Endothelial cell of umbilical vein (primary cell): ENCODE data around the gene TRMT61B. TPM values are rescaled to one million over a fixed set of nuclear protein-coding genes. Genes with fewer than 3 reads are reported as not detected.
A peak's percentile ranks its signal among the peaks of the same experiment; 100 is the strongest.

ENCODE experiments used
- BruUV-seq: library from RNA; stranded (reverse); fragments of 400-500 nt; replicated peaks from 2 replicates; lab custom pipeline; 2021; lab: Mats Ljungman, UMichigan
- CTCF ChIA-PET: fragments of 300-600, 350-600 bp; sonication (Branson Sonifier 250); formaldehyde crosslinking; loops from one replicate; lab custom pipeline; 2021; ENCODE audit warnings: antibody characterized with exemption, inconsistent platforms; lab: Charles Lee
- POLR2A ChIA-PET: fragments of 300-600, 350-600 bp; sonication (Branson Sonifier 250); formaldehyde crosslinking; loops from one replicate; lab custom pipeline; 2021; ENCODE audit warnings: antibody characterized with exemption, inconsistent platforms; lab: Charles Lee
- DNase-seq: peaks from one replicate; pipeline ENCODE4 v3.0.0-alpha.2; 2011; ENCODE audit warnings: low read depth, low spot score
- FAIRE-seq: peaks from 2 replicates; lab custom pipeline; 2011; peaks lifted over from hg19 to GRCh38; lab: Jason Lieb, UNC
- H2AFZ ChIP-seq: 2 replicates; pipeline ENCODE4 v1.6.0; 2012; ENCODE audit warnings: low read depth, low read length, control low read depth, inconsistent platforms
- H3K27ac ChIP-seq: 2 replicates; pipeline ENCODE4 v1.5.1; 2011; ENCODE audit warnings: low read depth, mild to moderate bottlenecking, control low read depth, low read length, moderate library complexity; ENCODE audit not compliant: insufficient read depth
- H3K27me3 ChIP-seq, 2 experiments: 2 replicates each; pipeline versions ENCODE4 v1.6.0 to v1.6.1; 2011; ENCODE audit warnings: low read length in 2 of 2, mixed read lengths in 1 of 2; ENCODE audit not compliant: control insufficient read depth in 2 of 2, insufficient read depth in 2 of 2
- H3K36me3 ChIP-seq, 2 experiments: 2 replicates in 1 of 2; 3 replicates in 1 of 2; pipeline ENCODE4 v1.5.1; 2011; ENCODE audit warnings: low read length in 2 of 2, mild to moderate bottlenecking in 1 of 2, moderate library complexity in 1 of 2; ENCODE audit not compliant: control insufficient read depth in 2 of 2, insufficient read depth in 2 of 2; ENCODE audit errors: extremely low read depth in 1 of 2
- H3K4me1 ChIP-seq: 3 replicates; pipeline ENCODE4 v1.5.1; 2011; ENCODE audit warnings: mild to moderate bottlenecking, low read length; ENCODE audit not compliant: control insufficient read depth, insufficient read depth; ENCODE audit errors: extremely low read depth
- H3K4me2 ChIP-seq: 2 replicates; pipeline ENCODE4 v1.6.1; 2011; ENCODE audit warnings: low read length, control low read depth, mixed read lengths; ENCODE audit not compliant: insufficient read depth
- H3K4me3 ChIP-seq, 3 experiments: fragments of 200-600 bp in 1 of 3; sonication (generic), shearing (Covaris generic) in 1 of 3; replicated peaks in 1 of 3; 2 replicates each; pipeline ENCODE4 v1.5.1; 2011 to 2016; ENCODE audit warnings: control low read depth in 3 of 3, low read length in 3 of 3, mild to moderate bottlenecking in 2 of 3, inconsistent platforms in 1 of 3, low read depth in 1 of 3, moderate library complexity in 1 of 3; ENCODE audit not compliant: insufficient read depth in 1 of 3
- H3K79me2 ChIP-seq: 2 replicates; pipeline ENCODE4 v1.6.0; 2012; ENCODE audit warnings: low read length, inconsistent platforms; ENCODE audit not compliant: control insufficient read depth, insufficient read depth
- H3K9ac ChIP-seq: replicated peaks from 2 replicates; pipeline ENCODE3; 2011; ENCODE audit warnings: low read length, control low read depth; ENCODE audit not compliant: insufficient read depth; ENCODE audit errors: extremely low read depth
- H3K9me1 ChIP-seq: replicated peaks from 3 replicates; pipeline ENCODE4 v1.6.0; 2011; ENCODE audit warnings: mild to moderate bottlenecking, low read length; ENCODE audit not compliant: control insufficient read depth, insufficient read depth; ENCODE audit errors: extremely low read depth
- H3K9me3 ChIP-seq: replicated peaks from 2 replicates; pipeline ENCODE4 v1.5.1; 2012; ENCODE audit warnings: low read length, inconsistent platforms; ENCODE audit not compliant: control insufficient read depth, insufficient read depth
- H4K20me1 ChIP-seq: replicated peaks from 2 replicates; pipeline ENCODE3; 2011; ENCODE audit warnings: mild to moderate bottlenecking, low read length; ENCODE audit not compliant: control insufficient read depth, insufficient read depth; ENCODE audit errors: extremely low read depth
- EZH2 ChIP-seq: IDR thresholded peaks from 2 replicates; pipeline ENCODE4 v1.6.1; 2012; ENCODE audit warnings: borderline replicate concordance, low read depth, mild to moderate bottlenecking, moderate library complexity, low read length, inconsistent platforms; ENCODE audit not compliant: severe bottlenecking
- FOS ChIP-seq: IDR thresholded peaks from 2 replicates; pipeline ENCODE4 v1.6.1; 2011; ENCODE audit warnings: mild to moderate bottlenecking, low read length, moderate library complexity, borderline replicate concordance; ENCODE audit not compliant: insufficient read depth
- GATA2 ChIP-seq: IDR thresholded peaks from 2 replicates; pipeline ENCODE4 v1.7.0; 2011; ENCODE audit warnings: low read depth, mild to moderate bottlenecking, moderate library complexity, mixed read lengths, low read length; ENCODE audit not compliant: insufficient read length, insufficient read depth
- JUN ChIP-seq: IDR thresholded peaks from 2 replicates; pipeline ENCODE4 v1.6.1; 2011; ENCODE audit warnings: borderline replicate concordance, low read depth; ENCODE audit not compliant: insufficient read length, insufficient read depth
- MYC ChIP-seq: IDR thresholded peaks from one replicate; pipeline ENCODE4 v1.6.1; 2011; ENCODE audit warnings: mild to moderate bottlenecking, low read depth, low read length
- POLR2A ChIP-seq: IDR thresholded peaks from 2 replicates; pipeline ENCODE4 v1.6.1; 2012; ENCODE audit warnings: low read depth, mild to moderate bottlenecking, control low read depth, low read length
- POLR2AphosphoS5 ChIP-seq: IDR thresholded peaks from 2 replicates; pipeline ENCODE4 v1.6.1; 2012; ENCODE audit warnings: low read depth, mild to moderate bottlenecking, control low read depth, low read length, moderate library complexity; ENCODE audit not compliant: insufficient read depth
- dilution Hi-C: fragments of 300-500 bp; cut with MboI; formaldehyde crosslinking; loops from one replicate; pipeline ENCODE4 v1.15.0; 2019; ENCODE audit warnings: low sequenced_read_pairs; ENCODE audit not compliant: extremely low pct_ligation_motif_present
- intact Hi-C: fragments of 100-400 bp; cut with micrococcal nuclease; formaldehyde crosslinking; loops from one replicate; pipeline ENCODE4 v1.10.0; 2022
- polyA plus RNA-seq, 4 experiments: library from polyadenylated mRNA; depleted of rRNA in 3 of 4; stranded (reverse) in 3 of 4; unstranded in 1 of 4; fragments of >200 nt; gene quantifications; 2 replicates each; pipeline versions ENCODE4 v1.2.1 to v1.2.3, GENCODE V29; 2011 to 2012; ENCODE audit warnings: missing spikeins in 1 of 4
- total RNA-seq: library from RNA; stranded (reverse); gene quantifications from 2 replicates; pipeline ENCODE4 v1.2.3, GENCODE V29; 2021
- TF ChIP-seq, protein P1 (sequence below), 2 donors: IDR thresholded peaks; 1 replicate in 1 of 2; 2 replicates in 1 of 2; pipeline ENCODE4 v1.5.1; 2011; ENCODE audit warnings: low read length in 2 of 2, mild to moderate bottlenecking in 2 of 2, moderate library complexity in 2 of 2, control low read depth in 1 of 2, inconsistent platforms in 1 of 2, low read depth in 1 of 2; ENCODE audit not compliant: insufficient read depth in 1 of 2; ENCODE audit errors: extremely low read depth in 1 of 2
- TF ChIP-seq, protein P2 (sequence below): IDR thresholded peaks from 2 replicates; pipeline ENCODE4 v1.6.1; 2011; ENCODE audit not compliant: insufficient read depth, insufficient read length

The TRMT61B gene
- total and polyA plus RNA-seq, 2 donors (not counting 3 experiments of a cell fraction or from before 2014, with no cell fraction given) = 4.6 to 13.6 TPM

DNA sequence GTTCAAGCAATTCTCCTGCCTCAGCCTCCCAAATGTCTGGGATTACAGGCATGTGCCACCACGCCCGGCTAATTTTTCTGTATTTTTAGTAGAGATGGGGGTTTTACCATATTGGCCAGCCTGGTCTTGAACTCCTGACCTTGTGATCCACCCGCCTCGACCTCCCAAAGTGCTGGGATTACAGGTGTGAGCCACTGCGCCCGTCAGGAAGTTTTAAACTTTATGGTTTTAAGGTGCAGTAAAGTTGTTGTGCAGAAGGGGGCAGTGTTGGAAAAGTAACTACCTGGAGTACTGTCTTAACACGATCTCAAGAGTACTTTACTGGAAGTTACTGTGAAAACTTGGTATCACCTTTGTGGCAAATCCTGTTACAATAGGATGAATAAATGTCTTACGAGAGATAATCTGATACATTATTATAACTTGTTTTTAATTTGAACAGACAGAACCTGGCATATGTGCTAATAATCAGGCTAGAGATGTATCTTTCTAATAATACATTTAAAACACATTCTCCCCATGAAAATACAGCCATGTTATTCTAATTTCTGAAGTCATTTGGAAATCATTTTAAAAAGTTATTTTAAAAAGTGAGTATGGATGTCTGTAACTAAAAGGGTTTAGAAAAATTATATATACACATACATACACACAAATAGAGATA, 48.7 kb downstream of the TRMT61B start:
- no peak overlapping the region for H3K27ac ChIP-seq
- no peak overlapping the region for H3K9ac ChIP-seq
- H2AFZ ChIP-seq = no peak overlapping the region
- no peak overlapping the region for H3K4me3 ChIP-seq
- FAIRE-seq (peak; percentile 8), DNase-seq (peak; percentile 81)
- ChIA-PET CTCF (interaction anchor here (1.0 to 1.6 kb wide), 7 partner anchors 11 to 1251 kb away, joined by 4 to 15 read pairs (median 7); partner anchors contain the start of genes SPDYA and WDR43), POLR2A (no interaction called here)
- no peaks in the 10 kb centered on the region for H3K36me3 ChIP-seq
- BruUV-seq = no TSS peak
- no peaks in the 10 kb centered on the region for H3K4me1 ChIP-seq
- no peaks in the 10 kb centered on the region for H3K9me3 ChIP-seq
- TF ChIP-seq, protein P1, sequence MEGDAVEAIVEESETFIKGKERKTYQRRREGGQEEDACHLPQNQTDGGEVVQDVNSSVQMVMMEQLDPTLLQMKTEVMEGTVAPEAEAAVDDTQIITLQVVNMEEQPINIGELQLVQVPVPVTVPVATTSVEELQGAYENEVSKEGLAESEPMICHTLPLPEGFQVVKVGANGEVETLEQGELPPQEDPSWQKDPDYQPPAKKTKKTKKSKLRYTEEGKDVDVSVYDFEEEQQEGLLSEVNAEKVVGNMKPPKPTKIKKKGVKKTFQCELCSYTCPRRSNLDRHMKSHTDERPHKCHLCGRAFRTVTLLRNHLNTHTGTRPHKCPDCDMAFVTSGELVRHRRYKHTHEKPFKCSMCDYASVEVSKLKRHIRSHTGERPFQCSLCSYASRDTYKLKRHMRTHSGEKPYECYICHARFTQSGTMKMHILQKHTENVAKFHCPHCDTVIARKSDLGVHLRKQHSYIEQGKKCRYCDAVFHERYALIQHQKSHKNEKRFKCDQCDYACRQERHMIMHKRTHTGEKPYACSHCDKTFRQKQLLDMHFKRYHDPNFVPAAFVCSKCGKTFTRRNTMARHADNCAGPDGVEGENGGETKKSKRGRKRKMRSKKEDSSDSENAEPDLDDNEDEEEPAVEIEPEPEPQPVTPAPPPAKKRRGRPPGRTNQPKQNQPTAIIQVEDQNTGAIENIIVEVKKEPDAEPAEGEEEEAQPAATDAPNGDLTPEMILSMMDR (IDR thresholded peaks at IDR 0.05; ENCODE audit: extremely low read depth in 1 of 2, insufficient read depth in 1 of 2, low read depth in 1 of 2, low read length in 2 of 2) = peak; percentile 45 to 56
- no peak for TF ChIP-seq JUN
- no peaks in the 10 kb centered on the region for H3K27me3 ChIP-seq
- H4K20me1 ChIP-seq = no peaks in the 10 kb centered on the region
- no peaks in the 10 kb centered on the region for H3K9me1 ChIP-seq
- H3K79me2 ChIP-seq = no peaks in the 10 kb centered on the region
- intact Hi-C loops (loop anchor here (2.0 to 5.0 kb wide), 6 partner anchors 73 to 1251 kb away; partner anchors contain the start of gene WDR43), dilution Hi-C loops (no loop called here)
- H3K4me2 ChIP-seq = no peak overlapping the region

DNA sequence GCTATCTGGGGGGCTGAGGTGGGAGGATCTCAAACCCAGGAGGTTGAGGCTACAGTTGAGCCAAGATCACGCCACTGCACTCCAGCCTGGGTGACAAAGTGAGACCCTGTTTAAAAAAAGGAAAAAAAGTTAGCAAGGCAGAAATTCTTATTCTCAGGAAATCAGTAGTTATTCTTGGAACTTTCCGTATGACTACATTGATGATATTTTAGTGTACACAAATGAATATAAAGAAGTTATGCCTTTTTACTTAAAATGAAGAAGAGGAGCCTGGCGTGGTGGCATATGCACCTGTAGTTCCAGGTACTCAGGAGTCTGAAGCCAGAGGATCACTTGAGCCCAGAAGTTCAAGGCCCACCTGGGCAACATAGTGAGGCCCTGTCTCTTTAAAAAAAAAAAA, 52.1 kb downstream of the TRMT61B start:
- H3K4me2 ChIP-seq = no peak overlapping the region
- FAIRE-seq (no peak), DNase-seq (no peak)
- no peak overlapping the region for H2AFZ ChIP-seq
- H3K36me3 ChIP-seq = no peaks in the 10 kb centered on the region
- H3K27ac ChIP-seq = no peak overlapping the region
- dilution Hi-C loops = no loop called here
- no TSS peak for BruUV-seq
- H3K79me2 ChIP-seq = no peaks in the 10 kb centered on the region
- no peaks in the 10 kb centered on the region for H3K4me1 ChIP-seq
- H3K9me1 ChIP-seq = no peaks in the 10 kb centered on the region
- H3K4me3 ChIP-seq = no peak overlapping the region
- H3K9ac ChIP-seq = no peak overlapping the region
- intact Hi-C loops = no loop called here
- CTCF ChIA-PET = interaction anchor here (0.7 to 1.4 kb wide), 2 partner anchors 114 to 224 kb away, joined by 3 to 4 read pairs; no protein-coding TSS in a partner anchor
- no peaks in the 10 kb centered on the region for H3K27me3 ChIP-seq
- POLR2A ChIA-PET = no interaction called here
- H4K20me1 ChIP-seq = no peaks in the 10 kb centered on the region
- no peaks in the 10 kb centered on the region for H3K9me3 ChIP-seq
- TF ChIP-seq POLR2A (no peak), EZH2 (no peak), FOS (no peak), MYC (no peak), GATA2 (no peak), POLR2AphosphoS5 (no peak), JUN (no peak)
- TF ChIP-seq, protein P2, sequence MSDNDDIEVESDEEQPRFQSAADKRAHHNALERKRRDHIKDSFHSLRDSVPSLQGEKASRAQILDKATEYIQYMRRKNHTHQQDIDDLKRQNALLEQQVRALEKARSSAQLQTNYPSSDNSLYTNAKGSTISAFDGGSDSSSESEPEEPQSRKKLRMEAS = no peak
- TF ChIP-seq, protein P1 (IDR thresholded peaks at IDR 0.05; ENCODE audit: extremely low read depth in 1 of 2, insufficient read depth in 1 of 2, low read depth in 1 of 2, low read length in 2 of 2) = no peak
